K562 (cell line): ENCODE data around the gene PDE4D. TPM values are rescaled to one million over a fixed set of nuclear protein-coding genes. Genes with fewer than 3 reads are reported as not detected.

Experiments
- ATAC-seq: fragments of 200-7000 bp; cut with Tn5 transposase; 3 replicates; pipeline ENCODE4 v1.9.1; 2020; ENCODE audit warnings: moderate library complexity
- BruUV-seq: library from RNA; stranded (reverse); fragments of 400-500 nt; replicated peaks from 2 replicates; lab custom pipeline; 2021; lab: Mats Ljungman, UMichigan
- CTCF ChIA-PET: fragments of 300-600 bp; formaldehyde crosslinking; extraction: SDS; loops from one replicate; lab custom pipeline; 2021; ENCODE audit warnings: low intra/inter-chr PET ratio; lab: Yijun Ruan, JAX
- POLR2A ChIA-PET: fragments of 300-600, 350-650 bp; sonication (Branson Sonifier 250); formaldehyde crosslinking; extraction: SDS; loops from one replicate; lab custom pipeline; 2021; ENCODE audit warnings: antibody characterized with exemption, inconsistent platforms; lab: Yijun Ruan, JAX
- DNase-seq, 4 experiments: peaks; one replicate each; pipeline versions ENCODE4 v3.0.0 to v3.0.0-alpha.2; 2011 to 2018; ENCODE audit warnings: low spot score in 3 of 4, mixed read lengths in 3 of 4; ENCODE audit errors: extremely low read depth in 1 of 4
- FAIRE-seq: peaks from 2 replicates; lab custom pipeline; 2011; peaks lifted over from hg19 to GRCh38; lab: Jason Lieb, UNC
- H2AFZ ChIP-seq: 2 replicates; pipeline ENCODE4 v1.6.0; 2011; ENCODE audit warnings: low read depth, low read length, control low read depth, inconsistent platforms
- H3K27ac ChIP-seq: fragments of 200-600 bp; 3 replicates; pipeline ENCODE4 v1.8.0; 2011; ENCODE audit warnings: low read depth, mild to moderate bottlenecking, control low read depth, inconsistent platforms, low read length, moderate library complexity, mixed read lengths; ENCODE audit errors: extremely low read depth
- H3K27me3 ChIP-seq, 2 experiments: fragments of 300-600 bp in 1 of 2; 2 replicates in 1 of 2; 3 replicates in 1 of 2; pipeline versions ENCODE4 v1.6.0 to v1.8.0; 2011; ENCODE audit warnings: inconsistent platforms in 2 of 2, low read length in 2 of 2, mild to moderate bottlenecking in 1 of 2, mixed read lengths in 1 of 2, moderate library complexity in 1 of 2; ENCODE audit not compliant: control insufficient read depth in 2 of 2, insufficient read depth in 2 of 2
- H3K36me3 ChIP-seq: fragments of 300-600 bp; 3 replicates; pipeline ENCODE4 v1.8.0; 2011; ENCODE audit warnings: mild to moderate bottlenecking, low read length, inconsistent platforms; ENCODE audit not compliant: control insufficient read depth, insufficient read depth
- H3K4me1 ChIP-seq, 2 experiments: fragments of 200-600 bp in 1 of 2; replicated peaks in 1 of 2; 2 replicates in 1 of 2; 3 replicates in 1 of 2; pipeline versions ENCODE4 v1.5.1 to v1.8.0; 2011; ENCODE audit warnings: inconsistent platforms in 2 of 2, low read length in 2 of 2, mild to moderate bottlenecking in 1 of 2, mixed read lengths in 1 of 2, moderate library complexity in 1 of 2; ENCODE audit not compliant: control insufficient read depth in 2 of 2, insufficient read depth in 2 of 2
- H3K4me2 ChIP-seq: 2 replicates; pipeline ENCODE4 v1.6.1; 2011; ENCODE audit warnings: low read length, control low read depth, inconsistent platforms, mixed read lengths; ENCODE audit not compliant: insufficient read depth
- H3K4me3 ChIP-seq: fragments of 200-600 bp; sonication (generic), shearing (Covaris generic); 2 replicates; pipeline ENCODE4 v1.5.1; 2016; ENCODE audit warnings: control low read depth, inconsistent platforms
- H3K79me2 ChIP-seq: fragments of 200-600 bp; 3 replicates; pipeline ENCODE4 v1.8.0; 2011; ENCODE audit warnings: low read length, inconsistent platforms; ENCODE audit not compliant: control insufficient read depth, insufficient read depth
- H3K9ac ChIP-seq, 2 experiments: 2 replicates each; pipeline versions ENCODE4 v1.6.0 to v1.6.1; 2011; ENCODE audit warnings: low read depth in 2 of 2, low read length in 2 of 2, control low read depth in 1 of 2, inconsistent platforms in 1 of 2, mild to moderate bottlenecking in 1 of 2, mixed read lengths in 1 of 2; ENCODE audit not compliant: insufficient read depth in 1 of 2
- H3K9me1 ChIP-seq: one replicate; pipeline ENCODE4 v1.6.0; 2011; ENCODE audit warnings: inconsistent platforms, mild to moderate bottlenecking, low read length, moderate library complexity; ENCODE audit not compliant: control insufficient read depth, insufficient read depth
- H3K9me3 ChIP-seq: replicated peaks from 2 replicates; pipeline ENCODE4 v1.5.1; 2011; ENCODE audit warnings: low read depth, low read length, inconsistent platforms; ENCODE audit not compliant: control insufficient read depth, insufficient read depth
- H4K20me1 ChIP-seq: replicated peaks from 2 replicates; pipeline ENCODE4 v1.6.1; 2011; ENCODE audit warnings: low read length, inconsistent platforms, mixed read lengths; ENCODE audit not compliant: control insufficient read depth, insufficient read depth
- AFF4 ChIP-seq: sonication (generic); formaldehyde crosslinking; IDR thresholded peaks from 2 replicates; pipeline ENCODE4 v1.8.0; 2023; ENCODE audit warnings: mild to moderate bottlenecking, missing genetic modification reagents
- CBX5 ChIP-seq: IDR thresholded peaks from 2 replicates; pipeline ENCODE4 v1.6.1; 2014; ENCODE audit warnings: low read depth, borderline replicate concordance
- CC2D1A ChIP-seq: fragments of 450-650 bp; IDR thresholded peaks from 2 replicates; pipeline ENCODE4 v1.6.1; 2017; ENCODE audit warnings: mild to moderate bottlenecking
- CHCHD3 ChIP-seq: fragments of 250-450 bp; sonication (Bioruptor Pico); IDR thresholded peaks from 2 replicates; pipeline ENCODE4 v2.1.2; 2022; ENCODE audit warnings: mild to moderate bottlenecking
- EP400 ChIP-seq: fragments of 450-650 bp; IDR thresholded peaks from 2 replicates; pipeline ENCODE4 v1.6.1; 2017; ENCODE audit warnings: antibody characterized with exemption, mild to moderate bottlenecking, moderate library complexity
- EWSR1 ChIP-seq: fragments of 450-650 bp; IDR thresholded peaks from 2 replicates; pipeline ENCODE4 v1.6.1; 2018; ENCODE audit warnings: borderline replicate concordance, mild to moderate bottlenecking, low read depth, moderate library complexity; ENCODE audit not compliant: partially characterized antibody
- GATAD2B ChIP-seq: fragments of 450-650 bp; IDR thresholded peaks from 2 replicates; pipeline ENCODE4 v1.6.1; 2017; ENCODE audit warnings: mild to moderate bottlenecking, borderline replicate concordance
- MEIS2 ChIP-seq: fragments of 450-650 bp; IDR thresholded peaks from 2 replicates; pipeline ENCODE4 v1.6.1; 2014; ENCODE audit warnings: mild to moderate bottlenecking; ENCODE audit not compliant: partially characterized antibody
- MYBL2 ChIP-seq, 2 experiments: fragments of 450-650 bp in 1 of 2; sonication (generic) in 1 of 2; formaldehyde crosslinking in 1 of 2; IDR thresholded peaks; 2 replicates each; pipeline versions ENCODE4 v1.6.1 to v1.8.1; 2017 to 2022; ENCODE audit warnings: borderline replicate concordance in 1 of 2, inconsistent platforms in 1 of 2, low read depth in 1 of 2, mild to moderate bottlenecking in 1 of 2, missing genetic modification reagents in 1 of 2, moderate library complexity in 1 of 2
- PHB2 ChIP-seq: fragments of 450-650 bp; IDR thresholded peaks from 2 replicates; pipeline ENCODE4 v1.6.1; 2017; ENCODE audit warnings: low read depth
- PPARD ChIP-seq: fragments of 250-450 bp; sonication (Bioruptor Pico); IDR thresholded peaks from 2 replicates; pipeline ENCODE4 v1.8.0; 2022; ENCODE audit warnings: inconsistent platforms, mild to moderate bottlenecking, moderate library complexity
- RCOR1 ChIP-seq, 2 experiments: IDR thresholded peaks; 2 replicates each; pipeline ENCODE4 v1.6.1; 2012; ENCODE audit warnings: low read depth in 2 of 2, low read length in 2 of 2, borderline replicate concordance in 1 of 2, improper control_type of control experiment in 1 of 2
- STAT5A ChIP-seq: IDR thresholded peaks from 2 replicates; pipeline ENCODE4 v1.6.1; 2012; ENCODE audit warnings: low read length, inconsistent platforms, borderline replicate concordance
- TEAD1 ChIP-seq, 2 experiments: fragments of 450-650 bp in 1 of 2; sonication (generic) in 1 of 2; formaldehyde crosslinking; IDR thresholded peaks; 2 replicates each; pipeline versions ENCODE4 v1.4.0 to v1.8.0; 2020 to 2022; ENCODE audit warnings: mild to moderate bottlenecking in 2 of 2, missing genetic modification reagents in 1 of 2
- WHSC1 ChIP-seq: IDR thresholded peaks from one replicate; pipeline ENCODE4 v1.6.1; 2012; ENCODE audit warnings: low read length, control low read depth, inconsistent platforms
- ZBTB1 ChIP-seq: sonication (generic); formaldehyde crosslinking; IDR thresholded peaks from 2 replicates; pipeline ENCODE4 v1.8.1; 2023; ENCODE audit warnings: missing genetic modification reagents, low read depth, mild to moderate bottlenecking, borderline replicate concordance
- ZC3H4 ChIP-seq: sonication (generic); formaldehyde crosslinking; IDR thresholded peaks from 2 replicates; pipeline ENCODE4 v1.9.0; 2021; ENCODE audit warnings: missing genetic modification reagents, borderline replicate concordance
- ZNF274 ChIP-seq: IDR thresholded peaks from 2 replicates; pipeline ENCODE4 v1.6.1; 2011; ENCODE audit warnings: low read depth, mild to moderate bottlenecking, low read length, moderate library complexity, borderline replicate concordance
- ZNF277 ChIP-seq: fragments of 250-450 bp; sonication (Bioruptor Pico); IDR thresholded peaks from 2 replicates; pipeline ENCODE4 v1.8.0; 2022; ENCODE audit warnings: inconsistent platforms, mild to moderate bottlenecking, moderate library complexity, borderline replicate concordance
- WGBS: fragments of 100-300 bp; shearing (Covaris generic); methylation state at CpG from one replicate; pipeline ENCODE4 v1.1.6; 2016; ENCODE audit warnings: low coverage, mixed read lengths; ENCODE audit not compliant: insufficient coverage; ENCODE audit errors: missing lambda C conversion rate; 5-methylcytosine and 5-hydroxymethylcytosine counted together
- in situ Hi-C: fragments of 300-500 bp; cut with MboI; formaldehyde crosslinking; loops from 4 replicates; pipeline ENCODE4 v1.15.0; 2018; ENCODE audit warnings: inconsistent platforms, mixed read lengths
- intact Hi-C: fragments of 100-400 bp; cut with micrococcal nuclease; formaldehyde crosslinking; loops from 2 replicates; pipeline ENCODE4 v1.14.2; 2022
- polyA plus RNA-seq, 8 experiments: library from polyadenylated mRNA; depleted of rRNA in 4 of 8; stranded (reverse) in 5 of 8; unstranded in 3 of 8; fragments of >200 nt; fragmentation: Nextera tagmentation in 2 of 8; fragmentation: Illumina TruSeq in 1 of 8; extraction: Ambion mirVana in 2 of 8; extraction: Trizol in 1 of 8; gene quantifications; 2 replicates each; pipeline versions ENCODE4 v1.2.1 to v1.2.3, GENCODE V29; 2011 to 2014; ENCODE audit warnings: inconsistent platforms in 1 of 8, missing spikeins in 1 of 8
- total RNA-seq, 7 experiments: library from RNA; depleted of rRNA in 6 of 7; stranded (reverse); fragments of >200 nt in 6 of 7; fragmentation: Illumina TruSeq in 2 of 7; extraction: Trizol in 2 of 7; gene quantifications; 2 replicates each; pipeline versions ENCODE4 v1.2.1 to v1.2.3, GENCODE V29; 2011 to 2021; ENCODE audit warnings: low replicate concordance in 1 of 7

The PDE4D gene
- total and polyA plus RNA-seq, 9 of the 15 experiments (the other 6 are each of a cell fraction or from before 2014, with no cell fraction given) = 0.04 to 0.46 (median 0.13) TPM

DNA sequence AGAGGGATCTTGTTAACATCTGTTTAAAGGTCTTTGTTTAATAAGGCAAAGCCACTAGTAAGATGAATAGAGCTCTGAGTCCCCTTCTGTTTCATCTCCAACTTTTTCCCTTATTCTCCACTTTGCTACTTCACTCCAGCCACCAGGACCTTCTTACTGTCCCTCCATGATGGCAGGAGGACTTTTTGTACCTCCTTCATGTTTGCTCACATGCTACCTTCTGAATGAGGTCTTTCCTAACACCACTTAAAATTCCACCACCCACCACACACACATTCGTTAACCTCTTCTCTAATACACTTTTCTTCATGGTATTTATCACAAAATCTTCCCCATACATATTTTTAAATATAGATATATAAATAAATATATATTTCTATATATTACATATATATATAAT lies 501.9 kb downstream of the PDE4D start:
- intact Hi-C loops (no loop called here), in situ Hi-C loops (no loop called here)
- Histone ChIP-seq H4K20me1 (no peaks in the 10 kb centered on the region), H3K4me3 (no peak overlapping the region), H3K4me2 (no peak overlapping the region), H3K79me2 (no peaks in the 10 kb centered on the region), H3K27me3 (no peaks in the 10 kb centered on the region), H3K9ac (no peak overlapping the region), H3K4me1 (no peaks in the 10 kb centered on the region), H3K36me3 (no peaks in the 10 kb centered on the region), H3K9me3 (no peaks in the 10 kb centered on the region), H3K27ac (no peak overlapping the region), H2AFZ (no peak overlapping the region), H3K9me1 (no peaks in the 10 kb centered on the region)
- CTCF ChIA-PET = no interaction called here
- DNase-seq (no peak), ATAC-seq (no peak), FAIRE-seq (no peak)
- POLR2A ChIA-PET = no interaction called here
- BruUV-seq = no TSS peak
- no peak for TF ChIP-seq CC2D1A
- no peak for TF ChIP-seq CHCHD3 (CRISPR knock-in tag)
- no peak for TF ChIP-seq TEAD1 (CRISPR knock-in tag; IDR thresholded peaks at IDR 0.05)
- no peak for TF ChIP-seq RCOR1 (IDR thresholded peaks at IDR 0.05; ENCODE audit: borderline replicate concordance in 1 of 2, low read depth in 2 of 2, low read length in 2 of 2)
- no peak for TF ChIP-seq EWSR1
- TF ChIP-seq MEIS2 = no peak
- TF ChIP-seq ZNF274 = no peak
- no peak for TF ChIP-seq EP400
- TF ChIP-seq ZBTB1 (CRISPR knock-in tag) = no peak
- TF ChIP-seq WHSC1 = no peak
- no peak for TF ChIP-seq GATAD2B
- no peak for TF ChIP-seq CBX5
- no peak for TF ChIP-seq PHB2
- no peak for TF ChIP-seq MYBL2 (IDR thresholded peaks at IDR 0.05; ENCODE audit: low read depth)
- no peak for TF ChIP-seq MYBL2 (CRISPR knock-in tag; IDR thresholded peaks at IDR 0.05; ENCODE audit: borderline replicate concordance)
- no peak for TF ChIP-seq ZC3H4 (CRISPR knock-in tag)
- no peak for TF ChIP-seq STAT5A
- no peak for TF ChIP-seq PPARD
- TF ChIP-seq AFF4 (CRISPR knock-in tag) = no peak
- TF ChIP-seq ZNF277 (CRISPR knock-in tag) = no peak
- 0% methylated on average over 1 of the region's 1 CpG for WGBS
